Measurements from ENCODE around the gene CNTD1. TPM values are rescaled to one million over a fixed set of nuclear protein-coding genes. Genes with fewer than 3 reads are reported as not detected.

Gene CNTD1
- total RNA-seq, 1 experiment from 2014 or later, result not detected

DNA sequence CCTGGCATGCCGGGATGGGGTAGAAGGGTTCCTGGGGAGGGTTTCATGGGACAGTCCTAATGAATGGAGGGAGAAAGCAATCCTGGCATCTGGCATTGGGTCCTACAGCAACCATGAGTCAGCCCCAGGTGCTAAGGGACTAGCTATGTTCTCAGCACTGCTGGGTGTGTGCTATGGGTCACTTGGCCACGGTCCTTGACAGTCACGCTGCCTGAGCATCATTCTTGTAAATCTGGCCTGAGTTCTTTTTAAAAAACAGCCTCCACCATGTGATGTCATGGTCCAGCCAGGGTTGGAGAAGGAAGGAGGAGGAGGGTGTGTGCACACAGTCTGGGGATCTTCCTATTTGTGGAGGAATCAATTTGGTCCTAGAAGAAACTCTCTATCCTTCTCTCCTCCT is 43.9 kb upstream of the CNTD1 start (continued):
- TF ChIP-seq, protein P1, sequence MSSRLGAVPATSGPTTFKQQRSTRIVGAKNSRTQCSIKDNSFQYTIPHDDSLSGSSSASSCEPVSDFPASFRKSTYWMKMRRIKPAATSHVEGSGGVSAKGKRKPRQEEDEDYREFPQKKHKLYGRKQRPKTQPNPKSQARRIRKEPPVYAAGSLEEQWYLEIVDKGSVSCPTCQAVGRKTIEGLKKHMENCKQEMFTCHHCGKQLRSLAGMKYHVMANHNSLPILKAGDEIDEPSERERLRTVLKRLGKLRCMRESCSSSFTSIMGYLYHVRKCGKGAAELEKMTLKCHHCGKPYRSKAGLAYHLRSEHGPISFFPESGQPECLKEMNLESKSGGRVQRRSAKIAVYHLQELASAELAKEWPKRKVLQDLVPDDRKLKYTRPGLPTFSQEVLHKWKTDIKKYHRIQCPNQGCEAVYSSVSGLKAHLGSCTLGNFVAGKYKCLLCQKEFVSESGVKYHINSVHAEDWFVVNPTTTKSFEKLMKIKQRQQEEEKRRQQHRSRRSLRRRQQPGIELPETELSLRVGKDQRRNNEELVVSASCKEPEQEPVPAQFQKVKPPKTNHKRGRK (CRISPR knock-in tag; IDR thresholded peaks at IDR 0.05; ENCODE audit: borderline replicate concordance), result no peak
- TF ChIP-seq RELA (CRISPR knock-in tag; IDR thresholded peaks at IDR 0.05; ENCODE audit: borderline replicate concordance) (no peak), OVOL2 (CRISPR knock-in tag; IDR thresholded peaks at IDR 0.05; ENCODE audit: borderline replicate concordance) (no peak), ZNF263 (CRISPR knock-in tag; IDR thresholded peaks at IDR 0.05; ENCODE audit: low read depth) (no peak), STAT6 (CRISPR knock-in tag; conservative IDR thresholded peaks at IDR 0.05; ENCODE audit: low read depth) (no peak), KAT7 (CRISPR knock-in tag; IDR thresholded peaks at IDR 0.05; ENCODE audit: borderline replicate concordance) (no peak), ZBTB21 (CRISPR knock-in tag; IDR thresholded peaks at IDR 0.05; ENCODE audit: borderline replicate concordance) (no peak), TEAD4 (CRISPR knock-in tag; IDR thresholded peaks at IDR 0.05) (no peak), TEAD1 (CRISPR knock-in tag; IDR thresholded peaks at IDR 0.05) (no peak), ZNF317 (CRISPR knock-in tag; IDR thresholded peaks at IDR 0.05; ENCODE audit: borderline replicate concordance, low read depth) (no peak), NR3C1 (CRISPR knock-in tag; conservative IDR thresholded peaks at IDR 0.05; ENCODE audit: low read depth) (no peak), CREB1 (CRISPR knock-in tag; IDR thresholded peaks at IDR 0.05) (no peak)
- TF ChIP-seq, protein P2, sequence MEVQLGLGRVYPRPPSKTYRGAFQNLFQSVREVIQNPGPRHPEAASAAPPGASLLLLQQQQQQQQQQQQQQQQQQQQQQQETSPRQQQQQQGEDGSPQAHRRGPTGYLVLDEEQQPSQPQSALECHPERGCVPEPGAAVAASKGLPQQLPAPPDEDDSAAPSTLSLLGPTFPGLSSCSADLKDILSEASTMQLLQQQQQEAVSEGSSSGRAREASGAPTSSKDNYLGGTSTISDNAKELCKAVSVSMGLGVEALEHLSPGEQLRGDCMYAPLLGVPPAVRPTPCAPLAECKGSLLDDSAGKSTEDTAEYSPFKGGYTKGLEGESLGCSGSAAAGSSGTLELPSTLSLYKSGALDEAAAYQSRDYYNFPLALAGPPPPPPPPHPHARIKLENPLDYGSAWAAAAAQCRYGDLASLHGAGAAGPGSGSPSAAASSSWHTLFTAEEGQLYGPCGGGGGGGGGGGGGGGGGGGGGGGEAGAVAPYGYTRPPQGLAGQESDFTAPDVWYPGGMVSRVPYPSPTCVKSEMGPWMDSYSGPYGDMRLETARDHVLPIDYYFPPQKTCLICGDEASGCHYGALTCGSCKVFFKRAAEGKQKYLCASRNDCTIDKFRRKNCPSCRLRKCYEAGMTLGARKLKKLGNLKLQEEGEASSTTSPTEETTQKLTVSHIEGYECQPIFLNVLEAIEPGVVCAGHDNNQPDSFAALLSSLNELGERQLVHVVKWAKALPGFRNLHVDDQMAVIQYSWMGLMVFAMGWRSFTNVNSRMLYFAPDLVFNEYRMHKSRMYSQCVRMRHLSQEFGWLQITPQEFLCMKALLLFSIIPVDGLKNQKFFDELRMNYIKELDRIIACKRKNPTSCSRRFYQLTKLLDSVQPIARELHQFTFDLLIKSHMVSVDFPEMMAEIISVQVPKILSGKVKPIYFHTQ (CRISPR knock-in tag; IDR thresholded peaks at IDR 0.05), result no peak

DNA sequence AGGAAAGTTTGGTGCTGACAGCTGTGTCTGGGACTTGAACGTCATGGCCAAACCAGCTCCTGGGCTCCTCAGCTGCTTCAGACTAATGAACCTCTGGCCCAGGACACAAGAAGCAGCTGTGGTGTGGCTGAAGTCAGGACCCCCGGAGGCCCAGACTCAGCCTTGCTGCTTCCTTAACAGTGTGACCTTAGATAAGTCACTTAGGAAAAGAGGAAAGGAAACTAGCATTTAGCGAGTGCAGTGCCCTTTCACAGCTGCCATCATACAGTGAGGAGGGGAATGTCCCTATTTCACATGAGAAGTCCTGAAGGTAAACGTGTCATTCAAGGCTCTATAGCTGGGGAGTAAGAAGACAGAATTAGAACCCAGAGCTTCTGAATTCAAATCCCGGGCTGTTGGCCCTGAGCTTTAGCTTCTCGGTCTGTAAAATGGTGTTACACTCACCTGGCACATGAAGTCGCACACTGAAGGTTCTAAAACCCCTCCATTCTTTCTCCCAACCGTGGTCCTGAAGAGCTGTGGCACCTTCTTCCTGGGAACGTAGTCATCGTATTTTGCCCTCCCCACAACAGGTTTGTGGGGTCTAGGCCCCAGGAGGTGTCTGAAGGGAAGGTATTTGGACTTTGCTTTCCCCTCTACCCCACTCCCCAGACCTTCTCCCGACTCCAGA is 38.5 kb upstream of the CNTD1 start:
- Mint-ChIP-seq H3K27me3 (ENCODE audit: low read depth) (peaks cover 55% of the 10 kb centered on the region), H3K27ac (no peak overlapping the region), H3K36me3 (no peaks in the 10 kb centered on the region), H3K4me3 (peak overlapping the region; percentile 67), H3K9me3 (no peaks in the 10 kb centered on the region), H3K4me1 (peaks cover 25% of the 10 kb centered on the region)
- no peak for DNase-seq (ENCODE audit: low spot score)
- ChIA-PET POLR2A (interaction anchor here (1.2 to 1.9 kb wide), 3 partner anchors 12 to 16 kb away, joined by 3 to 8 read pairs (median 6); partner anchors contain the start of genes EZH1 and VPS25), CTCF (interaction anchor here (0.8 to 5.2 kb wide), 20 partner anchors 9 to 636 kb away, joined by 3 to 117 read pairs (median 6); partner anchors contain the start of genes BECN1, CNTD1, CNTNAP1 and COA3)
- no peak for TF ChIP-seq JUN (CRISPR knock-in tag; IDR thresholded peaks at IDR 0.05)
- no peak for TF ChIP-seq ZNF532 (CRISPR knock-in tag; IDR thresholded peaks at IDR 0.05; ENCODE audit: borderline replicate concordance)
- TF ChIP-seq E2F5 (CRISPR knock-in tag; IDR thresholded peaks at IDR 0.05), result no peak
- TF ChIP-seq ZNF219 (CRISPR knock-in tag; IDR thresholded peaks at IDR 0.05; ENCODE audit: borderline replicate concordance), result no peak
- TF ChIP-seq, protein P3, sequence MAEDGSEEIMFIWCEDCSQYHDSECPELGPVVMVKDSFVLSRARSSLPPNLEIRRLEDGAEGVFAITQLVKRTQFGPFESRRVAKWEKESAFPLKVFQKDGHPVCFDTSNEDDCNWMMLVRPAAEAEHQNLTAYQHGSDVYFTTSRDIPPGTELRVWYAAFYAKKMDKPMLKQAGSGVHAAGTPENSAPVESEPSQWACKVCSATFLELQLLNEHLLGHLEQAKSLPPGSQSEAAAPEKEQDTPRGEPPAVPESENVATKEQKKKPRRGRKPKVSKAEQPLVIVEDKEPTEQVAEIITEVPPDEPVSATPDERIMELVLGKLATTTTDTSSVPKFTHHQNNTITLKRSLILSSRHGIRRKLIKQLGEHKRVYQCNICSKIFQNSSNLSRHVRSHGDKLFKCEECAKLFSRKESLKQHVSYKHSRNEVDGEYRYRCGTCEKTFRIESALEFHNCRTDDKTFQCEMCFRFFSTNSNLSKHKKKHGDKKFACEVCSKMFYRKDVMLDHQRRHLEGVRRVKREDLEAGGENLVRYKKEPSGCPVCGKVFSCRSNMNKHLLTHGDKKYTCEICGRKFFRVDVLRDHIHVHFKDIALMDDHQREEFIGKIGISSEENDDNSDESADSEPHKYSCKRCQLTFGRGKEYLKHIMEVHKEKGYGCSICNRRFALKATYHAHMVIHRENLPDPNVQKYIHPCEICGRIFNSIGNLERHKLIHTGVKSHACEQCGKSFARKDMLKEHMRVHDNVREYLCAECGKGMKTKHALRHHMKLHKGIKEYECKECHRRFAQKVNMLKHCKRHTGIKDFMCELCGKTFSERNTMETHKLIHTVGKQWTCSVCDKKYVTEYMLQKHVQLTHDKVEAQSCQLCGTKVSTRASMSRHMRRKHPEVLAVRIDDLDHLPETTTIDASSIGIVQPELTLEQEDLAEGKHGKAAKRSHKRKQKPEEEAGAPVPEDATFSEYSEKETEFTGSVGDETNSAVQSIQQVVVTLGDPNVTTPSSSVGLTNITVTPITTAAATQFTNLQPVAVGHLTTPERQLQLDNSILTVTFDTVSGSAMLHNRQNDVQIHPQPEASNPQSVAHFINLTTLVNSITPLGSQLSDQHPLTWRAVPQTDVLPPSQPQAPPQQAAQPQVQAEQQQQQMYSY (CRISPR knock-in tag; IDR thresholded peaks at IDR 0.05), result no peak
- ATAC-seq, result no peak

Data from WTC11 (cell line).